SHP77 treated with DMSO at 0.1 percent for 48 hours (cell line): Measurements from ENCODE around the gene C1QTNF6.

Source experiments
- DNase-seq: peaks from one replicate; lab custom pipeline; 2025; lab: John Stamatoyannopoulos, UW

Gene C1QTNF6

GRCh38 chr22:37223965-37224551, 36.0 kb upstream of the C1QTNF6 start:
- DNase-seq = no peak

DNA sequence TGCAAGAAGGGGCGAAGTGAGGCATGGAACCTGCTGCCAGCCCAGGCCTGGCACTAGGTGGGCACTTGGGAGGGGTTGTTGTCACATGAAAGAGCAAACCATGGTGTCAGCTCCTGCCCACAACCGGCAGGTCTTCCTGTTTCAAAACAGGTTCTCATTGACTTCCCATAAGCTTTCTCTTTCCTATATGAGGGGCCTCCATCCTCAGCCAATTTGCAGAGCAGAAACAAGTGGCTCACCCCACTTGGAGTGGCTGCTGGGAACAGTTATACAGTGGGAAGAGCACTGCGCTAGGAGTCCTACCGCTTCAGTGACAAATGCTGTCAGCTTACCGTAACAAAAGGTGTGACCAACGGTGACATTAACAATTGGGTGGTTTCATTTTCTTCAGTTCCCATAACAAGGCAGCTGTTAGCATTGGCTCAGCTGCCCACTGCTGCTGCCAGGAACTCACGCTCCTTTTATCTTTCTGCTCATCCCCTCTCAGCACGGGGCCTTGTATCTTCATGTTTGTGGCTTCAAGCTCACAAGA, 34.5 kb upstream of the C1QTNF6 start:
- DNase-seq = no peak

DNA sequence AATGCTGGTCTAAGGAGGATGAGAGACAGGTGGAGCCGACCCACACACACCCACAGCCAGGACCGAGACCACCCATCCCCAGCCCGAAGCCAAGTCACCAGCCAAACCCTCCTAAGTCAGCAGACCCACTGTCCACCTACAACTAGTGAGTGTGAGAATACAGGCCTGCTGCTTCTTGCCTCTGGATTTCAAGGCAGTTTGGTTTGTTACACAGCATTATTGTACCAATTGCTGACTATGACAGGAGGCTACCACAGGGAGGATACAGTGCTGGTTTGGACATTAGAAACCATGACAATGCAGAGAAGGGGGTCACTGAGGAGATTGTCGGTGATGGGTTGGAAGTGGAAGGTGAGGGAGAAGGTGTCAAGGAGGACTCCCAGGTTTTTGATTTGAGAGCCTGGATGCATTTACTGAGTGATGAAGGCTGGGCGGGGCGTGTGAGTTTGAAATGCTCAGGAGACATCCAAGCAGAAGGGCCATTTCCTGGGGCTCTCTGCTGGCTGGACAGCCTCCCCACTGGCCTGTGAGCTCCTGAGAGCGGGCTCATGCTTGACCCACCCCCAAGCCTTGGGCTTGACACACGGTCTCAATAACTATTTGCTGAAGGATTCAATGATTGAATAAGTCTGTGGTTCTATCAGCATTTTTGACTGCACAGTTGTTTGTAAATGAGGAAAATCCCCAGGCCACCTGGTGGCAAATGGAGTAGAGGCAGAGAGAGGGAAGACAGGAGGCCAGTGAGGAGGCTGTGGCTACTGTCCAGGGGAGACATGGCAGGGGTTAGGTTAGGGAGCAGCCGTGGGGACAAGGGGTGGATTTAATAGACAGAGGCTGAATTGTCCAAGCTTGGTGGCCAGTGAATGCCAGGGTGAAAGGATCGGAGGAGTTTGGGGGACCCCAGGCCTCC, 33.6 kb upstream of the C1QTNF6 start:
- DNase-seq = no peak

GRCh38 chr22:37220543-37220981, 32.5 kb upstream of the C1QTNF6 start:
- no peak for DNase-seq

GRCh38 chr22:37219533-37219932, 31.5 kb upstream of the C1QTNF6 start:
- no peak for DNase-seq

DNA sequence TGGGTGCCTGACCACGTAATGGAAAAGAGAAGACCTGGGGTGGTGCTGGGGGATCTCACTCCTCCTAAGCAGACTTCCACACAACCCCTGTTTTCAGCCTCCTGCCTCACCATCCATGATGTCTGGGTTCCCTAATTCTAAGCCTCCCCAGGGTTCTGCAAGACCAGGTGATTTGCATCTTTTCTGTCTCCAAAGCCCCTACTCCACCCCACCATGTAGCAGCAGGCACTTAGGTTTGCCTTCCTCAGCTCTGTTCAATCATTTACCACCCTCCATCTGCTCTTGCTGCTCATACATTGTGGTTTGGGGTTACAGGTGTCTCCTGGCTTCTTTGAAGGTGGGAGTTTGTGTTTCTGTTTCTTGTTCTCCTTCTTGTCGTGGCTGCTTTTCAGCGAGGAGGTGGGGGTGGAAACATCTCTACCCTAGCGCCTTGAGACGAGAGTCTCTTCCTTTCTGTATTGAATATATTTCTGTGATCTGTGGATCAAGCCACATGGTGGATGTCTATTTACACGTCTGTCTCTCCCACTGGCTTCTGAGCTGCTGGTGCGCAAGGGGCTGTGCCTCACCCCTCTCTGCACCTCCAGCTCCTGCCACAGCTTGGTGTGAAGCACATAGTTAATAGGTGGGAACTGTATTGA, 30.8 kb upstream of the C1QTNF6 start:
- DNase-seq = no peak

DNA sequence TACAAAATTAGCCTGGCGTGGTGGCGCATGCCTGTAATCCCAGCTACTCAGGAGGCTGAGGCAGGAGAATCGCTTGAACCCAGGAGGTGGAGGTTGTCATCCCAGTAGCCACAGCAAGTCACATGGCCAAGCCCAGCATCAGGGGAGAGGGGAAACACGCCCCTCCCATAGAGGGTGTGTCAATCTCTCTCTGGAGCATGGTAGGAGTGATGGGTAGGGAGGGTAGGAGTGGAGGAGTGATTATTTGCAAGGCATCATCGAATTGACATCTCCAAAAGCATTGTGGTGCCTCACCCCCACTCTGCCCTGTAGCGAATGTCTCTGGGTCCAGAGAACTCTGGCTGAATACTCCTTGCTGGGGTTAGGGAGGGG, 30.3 kb upstream of the C1QTNF6 start:
- no peak for DNase-seq

DNA sequence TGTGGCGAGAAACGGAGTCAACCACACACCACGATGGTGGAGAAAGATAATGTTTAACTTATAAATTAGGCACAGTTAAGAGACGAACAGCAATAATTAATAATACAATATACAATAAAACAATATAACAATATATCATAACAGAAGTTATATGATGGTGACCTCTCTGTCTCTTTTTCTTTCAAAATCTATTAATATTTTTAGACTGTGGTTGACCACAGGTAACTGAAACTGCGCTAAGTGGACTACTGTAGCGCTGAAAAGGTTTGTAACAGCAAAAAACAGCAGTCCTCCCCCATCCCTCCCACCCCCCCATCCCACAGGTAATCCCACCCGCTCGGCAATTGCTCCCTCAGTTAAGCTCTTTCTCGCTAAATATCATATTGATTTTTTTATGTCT, 27.8 kb upstream of the C1QTNF6 start:
- DNase-seq = no peak

DNA sequence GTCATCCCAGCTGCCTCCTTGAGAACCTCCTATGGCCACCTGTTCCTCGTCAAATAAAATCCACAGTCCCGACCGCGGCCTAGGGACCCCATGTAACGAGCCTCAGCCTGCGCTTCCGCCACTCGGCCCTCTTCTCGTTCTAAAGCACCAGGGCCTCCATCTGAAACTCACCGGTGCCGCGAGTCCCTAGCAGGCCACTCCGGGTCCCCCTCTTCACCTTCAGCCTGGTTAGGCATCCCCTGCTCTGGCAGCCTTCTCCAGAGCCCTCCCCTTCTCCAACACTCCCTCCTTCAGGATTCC, 26.6 kb upstream of the C1QTNF6 start:
- DNase-seq = no peak

GRCh38 chr22:37213941-37214730, 26.1 kb upstream of the C1QTNF6 start:
- DNase-seq = no peak

DNA sequence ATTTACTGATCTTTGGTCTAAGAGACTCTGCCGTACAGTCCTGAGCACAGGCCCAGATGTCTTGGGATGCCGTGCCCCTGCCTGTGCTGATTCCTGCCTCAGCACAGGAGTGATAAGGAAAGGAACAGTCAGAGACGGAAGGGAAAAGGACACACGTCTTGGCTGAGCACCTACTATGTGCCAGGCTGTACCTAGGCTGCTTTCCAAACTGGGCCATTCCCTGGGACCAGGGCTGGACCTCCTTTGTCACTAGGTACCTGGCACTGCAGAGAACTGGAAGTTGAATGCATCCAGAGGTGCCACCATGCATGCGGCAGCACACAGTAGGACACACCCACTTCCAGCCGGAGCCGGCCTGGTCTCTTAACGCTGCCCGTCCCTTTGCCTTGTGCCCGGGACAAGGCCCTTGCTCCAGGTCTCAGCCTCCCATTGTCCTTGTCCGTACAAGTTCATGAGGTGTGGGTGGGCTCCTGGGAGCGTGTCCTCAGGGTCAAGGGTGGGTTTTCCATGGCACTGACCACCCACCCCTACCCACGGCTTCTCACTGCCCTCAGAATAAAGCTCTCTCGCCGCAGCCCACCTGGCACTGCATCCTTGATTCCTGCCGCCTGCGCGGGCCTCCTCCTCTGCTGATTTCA, 25.3 kb upstream of the C1QTNF6 start:
- no peak for DNase-seq

DNA sequence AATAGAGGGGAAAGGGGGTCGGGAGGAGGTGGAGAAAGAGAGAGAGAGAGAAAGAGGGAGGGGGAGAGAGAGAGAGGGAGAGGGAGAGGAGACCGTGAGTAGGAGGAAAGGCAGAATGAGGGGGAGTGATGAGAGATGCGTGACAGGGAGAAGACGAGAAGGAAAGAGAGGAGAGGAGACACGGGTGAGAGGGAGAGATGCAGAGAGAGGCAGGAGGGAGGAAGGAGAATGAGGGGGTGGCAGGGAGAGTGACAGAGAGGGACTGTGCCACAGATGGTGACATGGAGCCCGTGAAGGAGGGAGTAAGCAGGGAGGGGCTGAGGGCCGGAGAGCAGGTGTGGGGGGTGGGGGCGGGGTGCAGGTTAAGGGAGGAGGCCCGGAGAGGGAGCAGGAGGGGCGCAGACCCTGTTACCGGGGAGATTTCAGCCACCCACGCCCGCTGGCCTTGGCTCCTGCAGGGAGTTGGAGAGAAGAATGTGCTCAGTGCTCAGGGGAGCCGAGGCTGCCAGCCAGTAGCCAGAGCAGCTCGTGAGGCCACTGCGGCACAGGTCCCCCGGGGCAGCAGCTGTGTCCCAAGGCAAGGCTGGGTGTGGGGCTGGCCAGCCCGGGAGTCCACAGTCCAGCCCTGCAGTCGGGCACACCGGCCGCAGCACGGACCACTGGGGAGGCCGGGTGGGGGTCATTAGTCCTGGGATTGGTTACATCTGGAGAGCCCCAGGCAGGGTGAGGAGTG, 24.3 kb upstream of the C1QTNF6 start, which contains the start of gene SSTR3:
TSS of gene SSTR3 (minus strand) at position 304 of the 733 bp plus-strand sequence. CDS start 4,674 bp downstream, outside the sequence.
- no peak for DNase-seq

DNA sequence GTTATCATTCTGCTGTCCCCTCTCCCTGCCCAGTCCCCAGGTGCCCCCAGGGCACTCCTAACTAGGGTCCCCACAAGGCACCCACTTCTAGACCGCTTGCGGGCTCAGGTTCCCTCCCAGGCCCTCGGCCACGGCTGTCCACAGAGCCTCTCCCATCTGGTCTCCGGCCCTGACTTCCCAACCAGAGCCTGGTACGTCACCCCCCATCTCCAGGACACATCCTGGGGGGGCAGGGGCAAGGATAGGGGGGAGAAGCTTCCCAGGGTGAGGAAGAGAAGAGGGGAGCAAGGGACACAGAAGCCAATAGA, 23.8 kb upstream of the C1QTNF6 start:
- no peak for DNase-seq

DNA sequence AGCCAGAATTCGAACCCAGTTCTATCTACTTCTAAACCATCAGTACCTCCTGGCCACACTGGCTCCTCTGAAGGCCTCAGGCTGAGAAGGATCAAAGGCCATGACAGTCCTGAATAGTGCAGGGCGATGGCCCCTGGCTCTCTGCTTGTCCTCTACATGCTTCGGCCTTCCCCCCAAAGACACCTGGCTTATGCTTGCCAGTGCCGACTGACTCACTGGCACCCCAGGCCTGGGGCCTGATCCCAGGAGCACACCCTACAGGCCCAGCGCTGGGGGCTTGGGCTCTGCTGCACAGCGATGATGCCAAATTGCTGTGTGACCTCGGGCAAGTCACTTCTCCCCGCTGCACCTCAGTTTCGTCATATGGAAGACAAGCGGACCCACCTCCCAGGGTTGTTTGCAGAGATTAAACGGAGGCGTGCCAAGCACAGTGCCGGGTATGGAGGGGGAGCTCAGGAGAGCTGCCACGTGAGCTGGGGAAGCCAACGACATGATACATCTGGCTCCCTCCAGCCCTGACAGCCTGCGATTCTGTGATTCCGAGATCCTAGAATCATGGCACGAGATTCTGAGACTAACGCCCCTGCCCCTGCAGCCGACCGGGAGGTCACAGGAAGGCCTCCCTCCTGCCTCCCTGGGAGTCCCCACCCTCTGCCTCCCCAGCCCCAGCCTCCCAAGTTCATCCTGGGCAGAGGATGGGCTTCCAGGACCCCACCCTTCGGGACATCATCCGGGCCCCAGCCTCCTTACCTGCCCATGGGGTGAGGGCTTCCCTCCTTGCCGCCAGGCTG, 23.2 kb upstream of the C1QTNF6 start:
- DNase-seq = no peak

DNA sequence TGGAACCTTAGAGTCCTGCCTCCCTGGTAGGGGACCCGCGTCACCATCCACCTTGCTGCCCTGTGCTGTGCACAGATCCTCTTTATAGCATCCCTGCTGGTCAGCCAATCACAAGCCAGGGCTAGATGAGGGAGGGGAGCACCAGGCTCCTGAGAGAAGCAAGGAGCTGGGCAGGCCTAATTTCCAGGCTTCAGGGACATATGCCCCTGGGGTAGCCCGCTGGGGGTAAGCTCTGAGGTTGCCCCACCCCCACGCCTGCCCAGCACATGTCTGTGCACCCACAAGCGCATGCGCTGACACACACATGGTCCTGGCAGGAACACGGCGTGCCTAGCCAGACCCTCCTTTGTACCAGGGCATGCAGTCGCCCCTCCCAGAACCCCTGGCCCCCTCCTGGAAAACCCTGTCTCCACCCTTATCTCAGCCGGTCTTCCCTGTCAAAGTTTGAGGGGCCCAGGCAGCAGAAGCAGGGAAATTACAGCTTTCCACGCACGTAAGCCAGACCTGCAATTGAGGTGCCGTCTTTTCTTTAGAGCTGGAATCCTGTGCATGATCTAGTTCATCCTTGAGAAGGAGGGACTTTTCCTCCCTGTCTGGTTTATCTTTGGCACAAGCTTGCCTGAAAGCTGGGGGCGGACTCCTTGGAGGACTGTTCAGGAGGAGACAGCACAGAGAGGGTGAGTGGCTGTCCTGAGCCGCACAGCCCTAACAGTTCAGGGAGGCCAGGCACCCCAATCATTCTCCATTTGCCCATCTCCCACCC, 22.2 kb upstream of the C1QTNF6 start:
- no peak for DNase-seq

DNA sequence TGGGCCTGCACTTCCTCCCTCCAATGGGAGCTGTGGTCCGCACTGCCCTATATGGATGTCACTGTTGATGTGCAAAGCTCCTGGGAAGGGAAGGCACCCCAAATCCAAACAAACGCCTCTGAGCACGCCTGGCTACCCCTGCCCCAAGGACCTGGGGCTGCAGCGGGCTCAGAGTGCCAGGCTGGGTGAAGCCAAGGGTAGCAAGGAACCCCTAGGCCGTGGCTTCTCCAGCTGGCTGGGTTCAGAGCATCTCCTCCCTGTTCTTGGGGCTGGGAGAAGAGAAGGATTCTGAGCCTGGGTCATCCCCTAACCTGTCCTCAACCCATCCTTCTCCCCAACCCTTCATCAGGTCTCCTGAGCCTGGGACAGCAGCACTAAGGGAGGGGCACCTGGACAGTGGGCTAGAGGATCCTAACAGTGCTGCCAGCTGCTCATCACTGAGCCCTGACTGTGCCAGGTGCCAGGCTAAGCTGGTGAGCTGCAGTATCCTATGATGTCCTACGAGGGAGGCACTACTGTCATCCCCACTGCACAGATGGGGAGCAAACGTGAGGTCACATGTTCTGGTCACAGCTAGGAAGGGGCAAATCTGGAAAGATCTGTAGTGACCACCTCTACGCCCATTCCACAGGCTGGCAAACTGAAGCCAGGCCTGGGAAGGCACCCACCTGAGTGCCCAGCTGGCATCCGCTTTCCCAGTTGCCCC, 21.2 kb upstream of the C1QTNF6 start:
- no peak for DNase-seq

DNA sequence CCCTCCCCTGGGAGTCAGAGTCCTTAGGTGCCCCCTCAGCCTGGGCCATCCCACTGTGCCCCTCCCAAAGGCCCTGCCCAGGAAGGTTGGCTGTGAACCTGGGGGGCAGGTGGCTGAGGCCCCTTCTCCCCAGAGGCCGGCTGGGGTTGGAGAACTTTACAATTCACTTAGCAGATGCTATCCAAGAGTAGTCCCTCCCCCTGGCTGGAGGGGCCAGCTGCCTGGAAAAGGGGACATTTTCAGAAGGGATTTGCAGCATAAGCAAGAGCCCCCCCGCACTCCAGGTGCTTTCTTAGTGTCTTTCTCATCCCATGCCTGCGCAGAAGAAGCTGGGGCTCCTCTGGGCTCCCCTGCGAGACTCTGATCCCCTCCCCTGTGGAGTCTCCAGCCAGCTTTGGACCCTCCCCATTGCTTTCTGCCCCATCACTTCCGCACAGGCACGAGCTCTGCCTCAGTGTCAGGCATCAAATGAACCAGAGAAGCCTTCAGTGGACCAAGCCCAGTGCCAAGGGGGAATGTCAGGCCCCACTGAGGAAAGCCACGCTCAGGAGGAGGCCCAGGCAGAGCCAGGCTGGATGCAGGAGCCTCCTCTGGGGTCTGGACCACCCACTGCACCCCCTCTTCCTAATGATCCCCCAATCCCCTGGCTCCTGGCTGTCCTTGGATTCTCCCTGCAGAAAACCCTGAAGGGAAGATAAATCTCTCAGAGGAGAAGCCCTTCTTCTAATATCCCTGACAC, 20.5 kb upstream of the C1QTNF6 start:
- no peak for DNase-seq

DNA sequence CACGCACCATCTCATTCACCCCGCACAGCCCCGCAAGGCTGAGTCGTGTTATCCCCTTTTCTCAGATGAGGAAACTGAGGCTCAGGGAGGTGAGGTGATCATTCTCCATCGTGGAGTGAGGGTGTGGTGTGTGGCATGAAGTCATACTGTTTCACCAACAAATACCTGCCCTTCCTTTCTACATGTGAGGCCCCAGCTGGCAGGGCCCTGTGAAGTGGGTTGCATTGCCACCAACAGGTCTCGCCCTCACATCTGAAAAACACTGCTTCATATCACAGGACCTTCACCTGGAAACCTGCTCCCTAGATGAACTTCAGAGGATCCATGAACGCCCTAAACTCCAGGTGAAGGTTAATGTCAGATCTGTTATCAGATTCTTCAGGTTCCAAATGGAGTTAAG, 19.9 kb upstream of the C1QTNF6 start:
- DNase-seq = no peak
